GM12891 (cell line): ENCODE data around the gene DBH.

Experiments
- DNase-seq: peaks from one replicate; pipeline ENCODE4 v3.0.0; 2011; ENCODE audit warnings: low spot score; ENCODE audit not compliant: insufficient read length
- FAIRE-seq: peaks from 2 replicates; lab custom pipeline; 2011; peaks lifted over from hg19 to GRCh38; lab: Jason Lieb, UNC
- PAX5 ChIP-seq: IDR thresholded peaks from 2 replicates; pipeline ENCODE4 v1.6.1; 2011; ENCODE audit warnings: low read length, moderate library complexity, mild to moderate bottlenecking; ENCODE audit not compliant: insufficient read depth, severe bottlenecking
- POLR2A ChIP-seq: IDR thresholded peaks from 2 replicates; pipeline ENCODE4 v1.6.1; 2011; ENCODE audit warnings: low read depth, low read length, control low read depth
- POLR2AphosphoS5 ChIP-seq: IDR thresholded peaks from 2 replicates; pipeline ENCODE4 v1.6.1; 2011; ENCODE audit warnings: low read depth, low read length, control low read depth
- POU2F2 ChIP-seq: IDR thresholded peaks from 2 replicates; pipeline ENCODE4 v1.6.1; 2011; ENCODE audit warnings: low read depth, mild to moderate bottlenecking, control low read depth, low read length, moderate library complexity
- SPI1 ChIP-seq: IDR thresholded peaks from 2 replicates; pipeline ENCODE4 v1.6.1; 2011; ENCODE audit warnings: low read depth, low read length, control low read depth
- TAF1 ChIP-seq: IDR thresholded peaks from 2 replicates; pipeline ENCODE4 v1.6.1; 2011; ENCODE audit warnings: low read depth, low read length, control low read depth

DBH gene

DNA sequence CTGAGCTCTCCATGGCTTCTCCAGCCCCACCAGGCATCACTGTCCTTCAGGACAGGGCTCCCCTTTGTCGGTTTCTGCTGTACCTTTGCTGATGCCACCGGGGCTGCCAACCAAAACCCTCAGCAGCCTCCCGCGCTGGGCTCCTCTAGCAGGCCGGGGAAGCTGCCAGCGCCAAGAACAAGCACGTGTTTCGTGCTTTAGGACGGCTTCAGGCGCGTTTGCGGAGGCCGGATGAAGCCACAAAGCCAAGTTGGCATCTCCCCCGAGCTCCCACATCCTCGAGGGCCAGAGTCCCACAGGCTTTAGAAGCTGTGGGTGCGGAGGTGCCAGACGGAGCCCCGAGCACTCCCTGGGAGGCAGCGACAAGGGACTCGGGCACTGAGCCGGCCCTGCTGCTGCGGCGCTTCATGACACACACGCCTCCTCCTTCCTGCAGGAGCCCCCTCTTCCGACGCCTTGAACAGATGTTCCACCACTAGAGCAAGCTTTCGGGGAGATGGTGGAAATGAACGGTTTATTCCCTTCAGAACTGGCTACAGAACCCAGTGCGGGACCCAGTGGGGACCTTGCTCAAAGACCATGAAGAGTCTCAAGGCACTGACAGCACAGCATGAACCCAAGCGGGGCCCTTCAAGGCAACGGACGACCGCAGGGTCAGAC lies 65.3 kb downstream of the DBH start:
- TF ChIP-seq POLR2AphosphoS5 (no peak), PAX5 (no peak), POU2F2 (no peak), SPI1 (no peak), TAF1 (no peak), POLR2A (no peak)
- no peak for DNase-seq
- no peak for FAIRE-seq

- DNase-seq = no peak
- TF ChIP-seq POU2F2 (no peak), PAX5 (no peak), SPI1 (0 out of 2 replicates have a peak, but pooled peaks have one; percentile 5), TAF1 (no peak), POLR2A (no peak), POLR2AphosphoS5 (no peak)
- FAIRE-seq = peak; percentile 71
Observed at GRCh38 chr9:133701981-133702797, 66.0 kb downstream of the DBH start.

DNA sequence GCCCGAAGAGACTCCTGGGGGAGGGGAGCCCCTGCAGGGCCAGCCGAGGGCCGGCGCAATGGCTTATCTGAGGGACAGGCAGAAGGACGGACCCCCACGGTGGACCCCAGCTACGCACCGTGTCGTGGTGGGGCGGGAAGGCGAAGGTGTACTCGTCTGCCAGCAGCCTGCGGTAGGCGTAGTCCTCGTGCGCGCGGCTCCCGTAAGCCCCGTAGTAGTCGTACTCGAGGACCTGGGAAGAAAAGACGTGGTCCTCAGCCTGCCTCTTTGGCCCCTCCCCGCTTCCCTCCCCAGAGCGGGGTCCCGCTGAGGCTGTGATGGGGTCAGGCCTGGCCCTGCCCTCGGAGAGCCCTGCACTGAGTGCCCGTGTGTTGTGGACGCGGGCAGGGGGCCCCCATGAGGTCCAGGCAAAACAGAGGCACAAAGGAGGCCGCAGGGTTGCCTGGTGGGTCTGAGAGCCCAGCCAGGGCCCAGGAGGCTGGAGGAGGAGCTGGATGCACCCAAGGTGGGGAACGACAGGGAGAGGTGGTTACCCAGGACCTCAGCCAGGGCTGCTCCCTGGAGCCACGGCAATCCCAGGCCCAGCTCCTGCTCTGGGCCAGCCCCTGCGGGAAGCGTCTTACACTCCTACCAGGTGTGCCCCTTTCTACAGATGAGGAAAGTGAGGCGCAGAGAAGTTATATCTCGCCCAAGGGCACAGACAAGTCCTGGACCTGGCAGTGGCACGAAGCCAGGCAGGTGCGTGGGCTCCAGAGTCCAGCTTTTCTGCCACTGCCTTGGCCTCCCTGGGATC lies 66.8 kb downstream of the DBH start:
- FAIRE-seq = no peak
- TF ChIP-seq POLR2A (no peak), POLR2AphosphoS5 (no peak), POU2F2 (no peak), SPI1 (no peak), PAX5 (no peak), TAF1 (no peak)
- DNase-seq = no peak

- FAIRE-seq (no peak), DNase-seq (no peak)
Observed at GRCh38 chr9:133703591-133704399, 67.6 kb downstream of the DBH start.

DNA sequence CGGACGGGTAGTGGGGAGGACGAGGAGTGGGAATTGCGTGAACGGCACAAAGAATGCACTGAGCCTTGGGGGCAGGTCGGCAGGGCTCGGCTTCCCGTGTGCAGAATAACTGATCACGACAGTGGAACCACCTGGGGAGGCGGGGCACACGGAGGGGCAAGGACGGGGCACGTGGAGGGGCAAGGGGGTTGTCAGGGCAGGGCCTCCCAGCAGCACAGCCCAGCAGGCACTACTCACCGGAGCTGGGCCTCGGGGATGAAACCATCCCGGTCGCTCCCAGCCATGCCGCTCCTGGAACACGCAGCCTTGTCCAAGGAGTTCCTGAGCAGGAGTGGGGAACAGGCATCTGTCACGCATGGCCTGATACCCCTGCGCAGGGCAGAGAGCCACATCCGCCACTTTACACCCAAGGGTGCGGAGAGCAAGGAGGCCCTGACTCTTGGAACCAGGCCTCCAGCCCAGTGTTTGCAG lies 68.6 kb downstream of the DBH start:
- DNase-seq (no peak), FAIRE-seq (no peak)
- TF ChIP-seq TAF1 (no peak), PAX5 (no peak)

More at GRCh38 chr9:133703591-133704399, 67.6 kb downstream of the DBH start:
- TF ChIP-seq POU2F2 (no peak), POLR2A (no peak), SPI1 (no peak), POLR2AphosphoS5 (no peak), PAX5 (no peak), TAF1 (no peak)

GRCh38 chr9:133705576-133705975 lies 69.4 kb downstream of the DBH start:
- TF ChIP-seq POLR2AphosphoS5 (no peak), SPI1 (no peak), POLR2A (no peak), PAX5 (no peak), POU2F2 (no peak), TAF1 (no peak)
- DNase-seq (no peak), FAIRE-seq (no peak)

DNA sequence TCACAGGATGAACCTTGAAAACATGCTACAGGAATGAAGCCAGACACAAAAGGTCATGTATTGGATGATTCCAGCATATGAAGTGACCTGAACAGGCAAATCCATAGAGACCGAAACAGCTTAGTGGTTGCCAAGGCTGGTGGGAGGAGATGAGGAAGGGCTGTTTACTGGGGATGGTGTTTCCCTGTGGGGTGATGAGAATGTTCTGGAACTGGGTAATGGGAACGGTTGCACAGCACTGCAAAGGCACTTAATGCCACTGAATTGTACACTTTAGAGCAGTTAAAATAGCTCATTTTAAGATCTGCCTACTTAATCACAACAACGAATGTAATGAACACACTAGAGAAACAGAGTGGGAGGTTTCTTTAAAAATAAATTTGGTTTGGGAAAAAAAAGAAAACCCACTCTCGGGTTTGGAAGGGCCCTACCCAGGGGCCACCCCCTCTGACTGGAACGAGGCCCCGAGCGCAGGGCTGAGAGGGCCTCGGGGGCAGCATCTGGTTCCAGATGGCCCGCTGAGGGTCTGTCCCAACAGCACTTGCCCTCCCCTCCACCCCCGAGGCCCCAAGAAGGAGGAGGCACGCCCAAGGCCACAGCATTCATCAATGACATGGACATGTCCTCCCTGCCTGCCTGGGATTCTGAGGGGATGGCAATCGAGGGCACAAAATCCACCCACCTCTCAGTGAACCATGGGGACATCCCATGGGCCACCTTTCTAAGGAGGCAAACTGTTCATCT lies 70.3 kb downstream of the DBH start:
- no peak for TF ChIP-seq POLR2A
- TF ChIP-seq SPI1 = no peak
- TF ChIP-seq POLR2AphosphoS5 = no peak
- no peak for TF ChIP-seq TAF1
- no peak for TF ChIP-seq PAX5
- no peak for TF ChIP-seq POU2F2
- DNase-seq (no peak), FAIRE-seq (no peak)

- TF ChIP-seq POU2F2 (no peak), PAX5 (no peak), TAF1 (no peak), POLR2AphosphoS5 (no peak), SPI1 (no peak), POLR2A (no peak)
- no peak for FAIRE-seq
- no peak for DNase-seq
Observed at GRCh38 chr9:133707065-133707762, 71.1 kb downstream of the DBH start.
